Sigmoid colon (tissue), 7 donors: Measurements from ENCODE around the gene RSBN1L. TPM values are rescaled to one million over a fixed set of nuclear protein-coding genes. Genes with fewer than 3 reads are reported as not detected.

Experiments
- DNase-seq: peaks from one replicate; pipeline ENCODE4 v3.0.0-alpha.2; 2019
- H3K27ac ChIP-seq, 4 donors: fragments of 200-600 bp; sonication (generic); one replicate each; pipeline ENCODE4 v1.5.1; 2016 to 2019; ENCODE audit warnings: mild to moderate bottlenecking in 1 of 4
- H3K27me3 ChIP-seq, 3 donors: fragments of 200-600 bp; sonication (generic); one replicate each; pipeline ENCODE4 v1.5.1; 2019; ENCODE audit warnings: mild to moderate bottlenecking in 1 of 3
- H3K36me3 ChIP-seq, 4 donors: fragments of 200-600 bp; sonication (generic); one replicate each; pipeline ENCODE4 v1.5.1; 2016 to 2019
- H3K4me1 ChIP-seq, 4 donors: fragments of 200-600 bp; sonication (generic); one replicate each; pipeline ENCODE4 v1.5.1; 2017 to 2019
- H3K4me3 ChIP-seq, 4 donors: fragments of 200-600 bp; sonication (generic); one replicate each; pipeline ENCODE4 v1.5.1; 2017 to 2019; ENCODE audit warnings: mild to moderate bottlenecking in 2 of 4, moderate library complexity in 1 of 4
- H3K9me3 ChIP-seq, 4 donors: fragments of 200-600 bp in 3 of 4; sonication (generic) in 3 of 4; one replicate each; pipeline versions ENCODE4 v1.5.1 to v1.6.1; 2013 to 2019
- CTCF ChIP-seq, 4 experiments: fragments of 450-650 bp in 3 of 4; fragments of 200-600 bp in 1 of 4; IDR thresholded peaks; one replicate each; pipeline ENCODE4 v1.5.1; 2016 to 2019; ENCODE audit warnings: antibody characterized with exemption in 4 of 4, mild to moderate bottlenecking in 3 of 4, moderate library complexity in 2 of 4
- EP300 ChIP-seq, 4 donors: sonication (generic); formaldehyde crosslinking; IDR thresholded peaks; one replicate each; pipeline ENCODE4 v1.6.1; 2017; ENCODE audit warnings: antibody characterized with exemption in 4 of 4
- POLR2A ChIP-seq, 2 donors: fragments of 450-650 bp; IDR thresholded peaks; one replicate each; pipeline ENCODE4 v1.6.1; 2016; ENCODE audit warnings: antibody characterized with exemption in 2 of 2, mild to moderate bottlenecking in 2 of 2, moderate library complexity in 2 of 2
- POLR2AphosphoS5 ChIP-seq, 4 donors: sonication (generic); formaldehyde crosslinking; IDR thresholded peaks; one replicate each; pipeline ENCODE4 v1.6.1; 2017; ENCODE audit warnings: antibody characterized with exemption in 4 of 4
- WGBS, 2 donors: extraction: QIAGEN DNeasy Blood & Tissue Kit; methylation state at CpG; one replicate each; pipeline ENCODE4 v1.1.7; 2013; 5-methylcytosine and 5-hydroxymethylcytosine counted together
- intact Hi-C: fragments of 100-400 bp; cut with DNase I; formaldehyde crosslinking; loops from one replicate; pipeline ENCODE4 v1.15.1; 2023
- polyA plus RNA-seq, 3 donors: library from polyadenylated mRNA; stranded (reverse); fragments of 200-250 nt; gene quantifications; one replicate each; pipeline ENCODE4 v1.2.3, GENCODE V29; 2013
- total RNA-seq, 4 donors: library from RNA; depleted of rRNA; stranded (reverse); fragments of >200 nt; gene quantifications; one replicate each; pipeline ENCODE4 v1.1.0, GENCODE V29; 2016
- donor health status: healthy with polysubstance abuse.
- donor health status: Bipolar disorder and iron deficiency.
- donor health status: healthy.

Gene RSBN1L
- total and polyA plus RNA-seq, 7 donors, result 6.0 to 50.4 (median 29.3) TPM

DNA sequence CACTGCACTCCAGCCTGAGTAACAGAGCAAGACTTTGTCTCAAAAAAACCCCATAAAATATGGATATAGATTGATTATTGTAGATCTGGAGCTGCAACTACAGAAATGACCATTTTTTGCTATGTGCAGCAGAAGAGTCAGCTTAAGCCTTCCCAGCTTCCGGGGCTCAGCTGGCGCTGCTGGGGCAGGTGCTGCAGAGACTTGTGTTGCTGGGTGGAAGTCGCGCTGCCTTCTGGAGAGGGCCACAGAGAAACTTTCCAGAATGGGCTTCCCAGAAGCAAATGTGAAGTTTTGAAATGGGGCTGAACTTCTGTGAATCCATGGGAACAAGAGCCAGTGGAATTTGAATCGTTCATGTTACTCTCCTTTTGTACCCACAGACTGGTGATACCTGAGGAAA is 37.3 kb upstream of the RSBN1L start:
- WGBS, 2 donors, result 93 to 96% methylated on average over 5 of the region's 5 CpGs
- intact Hi-C loops, result loop anchor here (5.0 to 10.0 kb wide), 2 partner anchors 38 to 356 kb away; partner anchors contain the start of gene RSBN1L
- H3K27me3 ChIP-seq, result no peaks in the 10 kb centered on the region
- H3K4me1 ChIP-seq, result peaks cover 0 to 13% (median 4%) of the 10 kb centered on the region in 4 donors
- no peaks in the 10 kb centered on the region for H3K9me3 ChIP-seq
- peaks cover 0 to 16% (median 0%) of the 10 kb centered on the region in 4 donors for H3K36me3 ChIP-seq
- H3K4me3 ChIP-seq, result no peak overlapping the region
- no peak overlapping the region for H3K27ac ChIP-seq
- TF ChIP-seq POLR2A (IDR thresholded peaks at IDR 0.05) (no peak), EP300 (IDR thresholded peaks at IDR 0.05) (no peak), POLR2AphosphoS5 (IDR thresholded peaks at IDR 0.05) (no peak), CTCF (IDR thresholded peaks at IDR 0.05) (no peak)
- DNase-seq, result peak; percentile 24

- intact Hi-C loops, result no loop called here
- Histone ChIP-seq H3K36me3 (peaks cover 0 to 8% (median 0%) of the 10 kb centered on the region in 4 donors), H3K4me1 (no peaks in the 10 kb centered on the region)
Observed at GRCh38 chr7:77661816-77662215, 34.4 kb upstream of the RSBN1L start.

GRCh38 chr7:77662869-77663268 is 33.4 kb upstream of the RSBN1L start:
- TF ChIP-seq POLR2AphosphoS5 (IDR thresholded peaks at IDR 0.05) (no peak), CTCF (IDR thresholded peaks at IDR 0.05) (no peak), EP300 (IDR thresholded peaks at IDR 0.05) (no peak), POLR2A (IDR thresholded peaks at IDR 0.05) (no peak)
- Histone ChIP-seq H3K4me1 (no peaks in the 10 kb centered on the region), H3K27ac (no peak overlapping the region), H3K4me3 (no peak overlapping the region), H3K27me3 (no peaks in the 10 kb centered on the region), H3K36me3 (peaks cover 0 to 8% (median 0%) of the 10 kb centered on the region in 4 donors), H3K9me3 (no peaks in the 10 kb centered on the region)
- intact Hi-C loops, result no loop called here
- 91 to 92% methylated on average over 2 of the region's 2 CpGs for WGBS, 2 donors
- no peak for DNase-seq

More at GRCh38 chr7:77661816-77662215, 34.4 kb upstream of the RSBN1L start:
- Histone ChIP-seq H3K27ac (no peak overlapping the region), H3K27me3 (no peaks in the 10 kb centered on the region), H3K4me3 (no peak overlapping the region), H3K9me3 (no peaks in the 10 kb centered on the region)
- 92% methylated on average over 5 of the region's 5 CpGs for WGBS, 2 donors
- no peak for DNase-seq
- TF ChIP-seq POLR2A (IDR thresholded peaks at IDR 0.05) (no peak), CTCF (IDR thresholded peaks at IDR 0.05) (no peak), EP300 (IDR thresholded peaks at IDR 0.05) (no peak), POLR2AphosphoS5 (IDR thresholded peaks at IDR 0.05) (no peak)

DNA sequence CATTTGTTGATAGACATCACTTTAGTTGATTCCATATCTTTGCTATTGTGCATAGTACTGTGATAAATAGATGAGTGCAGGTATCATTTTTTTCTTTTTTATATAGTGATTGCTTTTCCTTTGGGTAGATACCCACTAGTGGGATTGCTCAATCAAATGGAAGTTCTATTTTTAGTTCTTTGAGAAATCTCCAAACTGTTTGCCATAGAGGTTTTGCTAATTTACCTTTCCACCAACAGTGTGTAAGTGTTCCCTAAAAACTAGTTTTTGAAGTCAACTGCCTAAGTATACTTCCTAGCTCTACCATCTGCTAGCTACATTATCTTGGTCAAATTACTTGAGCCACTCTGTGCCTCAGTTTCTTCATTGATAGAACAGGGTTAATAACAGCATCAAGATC is 31.5 kb upstream of the RSBN1L start:
- no peak overlapping the region for H3K27ac ChIP-seq
- intact Hi-C loops, result no loop called here
- no peaks in the 10 kb centered on the region for H3K4me1 ChIP-seq
- H3K27me3 ChIP-seq, result no peaks in the 10 kb centered on the region
- peaks cover 0 to 8% (median 0%) of the 10 kb centered on the region in 4 donors for H3K36me3 ChIP-seq
- DNase-seq, result no peak
- no peak overlapping the region for H3K4me3 ChIP-seq
- no peak for TF ChIP-seq POLR2AphosphoS5 (IDR thresholded peaks at IDR 0.05)
- TF ChIP-seq EP300 (IDR thresholded peaks at IDR 0.05), result no peak
- TF ChIP-seq POLR2A (IDR thresholded peaks at IDR 0.05), result no peak
- TF ChIP-seq CTCF (IDR thresholded peaks at IDR 0.05), result no peak
- no peaks in the 10 kb centered on the region for H3K9me3 ChIP-seq

DNA sequence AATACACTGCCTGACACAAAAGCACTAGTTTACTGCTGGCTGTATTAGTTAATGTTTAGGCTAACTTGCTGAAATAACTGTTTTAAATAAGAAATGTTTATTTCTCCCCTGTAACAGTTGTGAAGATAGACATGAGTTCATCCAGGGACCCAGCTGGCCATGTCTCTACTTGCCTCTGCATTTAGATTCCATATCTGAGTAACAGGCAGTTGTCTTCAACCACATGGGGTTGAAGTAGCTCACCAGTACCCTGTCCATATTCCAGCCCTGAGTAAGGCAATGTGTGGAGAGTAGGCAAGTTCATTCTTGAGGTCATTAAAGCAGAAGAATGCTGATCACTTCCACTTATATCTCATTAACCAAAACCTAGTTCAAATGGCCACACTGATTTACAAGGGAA is 31.1 kb upstream of the RSBN1L start:
- Histone ChIP-seq H3K4me1 (no peaks in the 10 kb centered on the region), H3K27ac (no peak overlapping the region), H3K27me3 (no peaks in the 10 kb centered on the region), H3K36me3 (peaks cover 0 to 6% (median 0%) of the 10 kb centered on the region in 4 donors), H3K4me3 (no peak overlapping the region), H3K9me3 (no peaks in the 10 kb centered on the region)
- intact Hi-C loops, result no loop called here
- peak; percentile 15 for DNase-seq
- no peak for TF ChIP-seq POLR2AphosphoS5 (IDR thresholded peaks at IDR 0.05)
- TF ChIP-seq EP300 (IDR thresholded peaks at IDR 0.05), result no peak
- no peak for TF ChIP-seq CTCF (IDR thresholded peaks at IDR 0.05)
- TF ChIP-seq POLR2A (IDR thresholded peaks at IDR 0.05), result no peak
